Suppressor macrophage (primary cell): ENCODE results near the gene COA8.
"Not testable (repeated sequence)": the region's sequence is repeated elsewhere in the genome, so short reads cannot be mapped to it uniquely, and the experiment has no call there.

Experiments
- DNase-seq, 4 experiments: peaks; one replicate each; pipeline ENCODE4 v3.0.0-alpha.2; 2020 to 2022

Gene COA8

GRCh38 chr14:103576371-103577024 lies 13.7 kb downstream of the COA8 start:
- no peak for DNase-seq

DNA sequence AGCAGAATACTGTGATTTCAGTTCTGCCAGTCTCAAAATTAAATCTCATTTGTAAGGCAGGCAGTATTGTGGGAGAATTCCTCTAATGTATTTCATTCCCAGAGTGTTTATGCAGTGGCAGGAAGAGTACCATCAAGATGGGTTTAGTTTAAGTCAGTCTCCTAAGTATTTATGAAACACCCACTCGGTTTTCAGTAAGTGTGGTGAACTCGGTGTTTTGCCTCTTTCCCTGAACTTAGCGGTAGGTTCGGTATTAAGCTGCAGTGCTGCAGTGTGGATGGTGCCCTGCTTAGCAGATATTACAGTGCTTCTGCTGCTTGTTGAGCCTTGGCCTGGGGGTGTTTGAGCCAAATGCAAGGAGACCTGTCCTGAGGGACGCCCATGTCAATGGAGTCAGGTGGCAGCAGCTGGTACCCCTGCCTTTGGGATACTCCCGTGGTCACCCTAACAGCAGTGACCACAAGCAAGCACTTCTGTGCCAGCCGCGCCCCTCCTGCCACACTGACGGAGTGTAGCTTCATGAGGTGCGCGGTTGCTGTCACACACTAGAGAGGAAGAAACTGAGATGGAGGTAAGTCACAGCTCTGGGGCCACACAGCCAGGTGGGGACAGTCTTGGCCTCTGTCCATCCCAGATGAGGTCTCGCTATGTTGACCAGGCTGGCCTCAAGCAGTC lies 15.8 kb downstream of the COA8 start:
- DNase-seq: no peak

GRCh38 chr14:103581206-103581605 lies 18.4 kb downstream of the COA8 start:
- DNase-seq: no peak

DNA sequence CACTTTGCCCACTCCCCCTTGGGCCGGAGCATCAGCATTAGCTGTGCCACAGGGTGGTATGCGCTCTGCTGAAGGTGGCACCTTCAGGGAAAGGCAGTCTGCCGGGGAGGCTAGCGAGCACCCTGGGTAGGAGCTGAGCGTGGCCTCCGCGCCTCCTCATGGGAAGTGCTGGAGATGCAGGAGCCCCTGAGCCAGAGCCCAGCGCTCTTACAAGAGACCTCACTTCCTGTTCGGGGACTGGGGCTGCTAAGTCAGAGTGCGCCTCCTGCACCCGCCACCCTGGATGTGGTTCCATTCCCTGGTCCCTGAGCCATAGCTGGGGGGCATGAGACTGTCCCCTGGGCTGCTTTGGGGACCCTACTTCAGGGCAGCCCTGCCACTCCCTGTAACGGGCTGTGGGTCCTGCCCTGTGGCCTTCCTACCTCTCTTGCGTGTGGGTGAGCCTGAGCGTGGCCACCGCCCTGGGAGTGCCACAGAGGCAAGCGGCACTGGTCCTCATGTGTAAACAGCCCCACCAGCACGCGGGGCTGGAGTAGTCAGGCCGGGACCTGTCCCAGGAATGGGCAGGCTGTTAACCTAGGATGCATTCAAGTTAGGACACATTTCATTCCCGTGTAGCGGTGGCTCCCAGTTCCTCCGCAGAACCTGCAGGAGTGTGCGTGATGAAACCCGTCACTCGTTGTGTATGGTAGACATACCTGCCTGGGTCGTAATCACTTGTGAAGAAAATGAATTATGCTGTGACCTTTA lies 19.4 kb downstream of the COA8 start:
- DNase-seq: no peak

- no peak for DNase-seq
These were observed 21.7 kb downstream of the COA8 start for GRCh38 chr14:103584326-103584915.

DNA sequence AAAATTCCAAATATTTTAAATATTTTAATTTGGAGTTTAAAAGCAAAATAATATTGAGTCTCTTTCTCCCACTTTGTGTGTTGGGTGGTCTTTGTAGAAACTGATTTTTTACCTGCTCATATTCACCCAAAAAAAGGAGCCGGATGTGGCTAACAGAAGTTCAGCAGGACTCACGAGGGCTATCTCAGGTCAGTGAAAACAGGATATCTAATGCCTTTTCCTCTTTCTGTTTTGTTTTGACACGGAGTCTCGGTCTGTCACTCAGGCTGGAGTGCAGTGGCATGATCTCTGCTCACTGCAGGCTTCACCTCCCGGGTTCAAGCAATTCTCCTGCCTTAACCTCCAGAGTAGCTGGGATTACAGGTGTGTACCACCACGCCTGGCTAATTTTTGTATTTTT lies 30.8 kb downstream of the COA8 start:
- DNase-seq: no peak

DNA sequence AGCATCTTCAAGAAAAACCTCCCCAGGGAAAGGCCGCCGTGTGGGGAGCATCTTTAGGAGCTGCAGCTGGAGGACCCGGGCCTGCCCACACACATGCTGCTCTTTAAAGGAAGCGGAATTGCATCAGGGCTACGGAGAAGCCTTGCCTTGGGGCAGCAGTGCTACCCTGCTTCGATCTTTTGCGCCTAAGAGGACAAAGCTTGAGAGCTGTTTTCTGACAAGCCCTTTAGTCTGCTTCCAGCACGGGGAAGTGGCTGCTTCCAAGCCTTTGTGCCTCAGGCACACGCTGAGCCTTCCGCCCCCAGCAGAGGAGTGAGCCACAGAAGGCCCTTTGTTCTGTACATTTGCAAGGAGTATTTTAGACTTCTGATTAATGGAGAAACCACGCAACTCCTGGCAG lies 31.5 kb downstream of the COA8 start:
- peak in 1 of 4 experiments; percentile 28 for DNase-seq

DNA sequence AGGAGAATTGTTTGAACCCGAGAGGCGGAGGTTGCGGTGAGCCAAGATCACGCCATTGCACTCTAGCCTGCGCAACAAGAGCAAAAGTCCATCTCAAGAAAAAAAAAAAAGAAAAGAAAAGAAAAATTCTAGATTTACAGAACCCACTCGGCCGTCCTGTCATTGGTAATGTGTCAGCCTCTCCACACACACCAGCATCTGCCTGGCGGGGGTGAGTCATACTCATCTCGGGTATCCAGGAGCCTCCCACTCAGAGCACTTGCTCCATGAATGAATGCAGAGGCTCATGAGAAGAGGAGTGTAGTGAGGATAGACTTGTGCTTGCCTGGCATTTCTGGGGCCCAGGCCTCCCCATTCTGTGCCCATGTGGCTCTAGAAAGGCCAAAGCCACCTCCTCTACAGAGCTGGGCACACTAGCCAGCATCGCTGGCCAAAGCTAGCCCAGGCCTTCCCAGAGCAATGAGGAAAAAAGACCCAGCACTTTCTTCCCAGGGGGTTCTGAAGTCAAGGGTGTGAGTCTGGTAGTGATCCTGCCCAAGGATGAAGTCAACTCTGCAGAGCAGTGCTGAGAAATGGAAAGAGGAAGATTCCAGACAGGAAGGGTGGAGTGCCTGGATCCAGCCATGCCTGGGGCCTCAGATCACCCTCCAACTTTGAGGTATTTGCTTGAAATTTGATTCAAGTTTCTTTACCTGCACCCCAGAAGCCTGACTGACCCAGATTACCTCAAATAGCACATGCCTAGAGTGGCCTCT lies 35.0 kb downstream of the COA8 start:
- DNase-seq: peak; percentile 28 to 55 (median 46)

DNA sequence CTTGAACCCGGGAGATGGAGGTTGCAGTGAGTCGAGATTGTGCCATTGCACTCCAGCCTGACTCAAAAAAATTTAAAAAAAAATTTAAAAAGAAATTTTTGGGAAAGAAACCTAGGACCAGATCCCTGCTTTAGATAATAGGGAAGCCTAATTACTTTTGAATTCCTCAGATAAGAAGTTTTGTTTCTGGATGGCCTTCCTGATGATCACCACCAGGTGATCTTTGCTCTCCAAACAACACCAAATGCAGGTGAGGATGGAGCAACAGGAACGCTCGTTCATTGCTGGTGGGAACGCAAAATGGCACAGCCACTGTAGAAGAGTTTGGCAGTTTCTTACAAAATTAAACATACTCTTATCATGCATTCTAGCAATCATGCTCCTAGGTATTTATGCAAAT lies 37.7 kb downstream of the COA8 start:
- no peak for DNase-seq

DNA sequence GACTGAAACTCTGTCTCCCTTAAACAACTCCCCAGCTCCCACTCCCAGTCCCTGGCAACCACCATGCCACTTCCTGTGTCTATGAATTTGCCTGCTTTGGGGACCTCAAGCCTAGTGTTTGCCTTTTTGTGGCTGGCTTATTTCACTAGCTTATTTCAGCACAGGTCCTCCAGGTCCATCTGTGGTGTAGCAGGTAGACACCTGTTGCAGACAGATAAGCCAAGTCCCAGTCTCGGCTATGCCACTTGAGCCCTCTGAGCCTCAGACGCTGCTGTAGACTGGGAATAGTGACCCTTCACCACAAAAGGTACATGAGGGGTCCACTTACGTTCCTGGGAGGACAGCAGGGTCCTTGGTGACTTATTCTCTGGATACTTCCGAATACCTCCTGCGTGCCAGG lies 41.9 kb downstream of the COA8 start:
- no peak for DNase-seq

- peak; percentile 79 to 88 (median 86) for DNase-seq
These were observed 44.4 kb downstream of the COA8 start for GRCh38 chr14:103606963-103607668.

DNA sequence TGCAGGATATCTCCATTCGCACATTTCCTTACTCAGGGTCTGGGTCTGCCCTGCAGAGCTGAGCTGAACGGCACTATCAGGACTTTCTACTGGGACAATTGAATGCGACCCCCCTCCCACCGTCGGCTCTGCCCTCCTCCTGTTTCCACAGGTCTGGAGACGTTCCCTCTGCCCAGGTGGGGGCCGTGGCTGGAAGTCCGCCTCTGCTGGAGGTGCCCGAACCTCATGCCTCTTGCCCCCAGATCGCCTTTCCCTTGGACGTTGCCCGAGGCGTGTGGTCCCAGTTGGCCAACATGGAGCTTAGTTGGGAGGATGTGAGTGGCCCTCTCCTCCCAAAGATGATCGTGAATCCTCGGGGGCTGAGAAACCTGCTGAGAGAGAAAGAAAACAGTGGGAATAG lies 45.1 kb downstream of the COA8 start:
- DNase-seq: no peak

DNA sequence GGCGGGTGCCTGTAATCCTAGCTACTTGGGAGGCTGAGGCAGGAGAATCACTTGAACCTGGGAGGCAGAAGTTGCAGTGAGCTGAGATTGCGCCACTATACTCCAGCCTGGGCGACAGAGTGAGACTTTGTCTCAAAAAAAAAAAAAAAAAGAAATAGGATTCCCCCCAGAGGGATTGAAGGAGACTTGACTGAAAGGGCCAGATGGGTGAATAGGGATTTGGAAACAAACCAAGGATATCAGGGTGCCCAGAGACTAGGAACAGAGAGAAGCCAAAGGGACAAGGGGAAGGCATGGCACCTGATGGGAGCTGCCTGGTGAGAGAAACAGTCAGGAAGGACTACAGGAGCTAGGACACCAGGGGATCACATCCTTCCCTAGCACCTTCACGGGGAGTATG lies 46.3 kb downstream of the COA8 start:
- DNase-seq: not testable (repeated sequence)

DNA sequence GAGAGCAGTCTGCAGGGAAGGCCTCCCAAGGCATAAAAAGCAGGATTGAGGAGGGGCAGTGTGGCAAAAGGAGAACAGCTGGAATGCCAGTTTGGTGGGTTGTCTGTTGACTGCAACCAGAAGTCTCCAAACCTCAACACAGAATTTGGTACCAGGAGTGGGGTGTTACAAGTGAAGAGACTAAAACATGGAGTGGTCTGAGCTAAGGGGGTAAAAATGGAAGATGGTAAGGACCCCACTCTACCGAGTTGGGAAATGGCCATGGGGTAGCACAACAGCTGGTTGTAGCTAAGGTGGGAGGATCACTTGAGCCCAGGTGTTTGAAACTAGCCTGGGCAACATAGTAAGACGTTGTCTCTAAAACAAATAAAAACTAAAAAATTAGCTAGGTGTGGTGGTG lies 48.5 kb downstream of the COA8 start:
- no peak for DNase-seq

DNA sequence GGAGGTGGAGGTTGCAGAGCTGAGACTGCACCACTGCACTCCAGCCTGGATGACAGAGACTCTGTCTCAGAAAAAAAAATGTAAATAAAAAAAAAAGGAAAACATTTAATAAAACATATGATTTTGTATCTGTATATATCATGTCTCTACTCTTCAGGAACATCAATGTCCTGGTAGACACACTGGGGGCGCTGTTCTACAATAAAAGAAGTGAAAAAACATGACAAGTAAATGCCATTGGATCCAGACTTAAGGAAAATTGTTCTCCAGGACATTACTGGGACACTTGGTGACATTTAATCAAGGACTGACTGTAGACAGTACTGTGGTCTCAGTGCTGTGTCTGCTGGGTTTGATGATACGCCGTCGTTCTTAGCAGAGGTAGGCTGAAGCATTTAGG lies 50.8 kb downstream of the COA8 start:
- peak; percentile 20 to 56 (median 40) for DNase-seq

- no peak for DNase-seq
These were observed 54.0 kb downstream of the COA8 start for GRCh38 chr14:103616635-103617300.

- peak in 3 of 4 experiments; percentile 34 to 38 (median 37) for DNase-seq
These were observed 56.3 kb downstream of the COA8 start for GRCh38 chr14:103619057-103619456.

DNA sequence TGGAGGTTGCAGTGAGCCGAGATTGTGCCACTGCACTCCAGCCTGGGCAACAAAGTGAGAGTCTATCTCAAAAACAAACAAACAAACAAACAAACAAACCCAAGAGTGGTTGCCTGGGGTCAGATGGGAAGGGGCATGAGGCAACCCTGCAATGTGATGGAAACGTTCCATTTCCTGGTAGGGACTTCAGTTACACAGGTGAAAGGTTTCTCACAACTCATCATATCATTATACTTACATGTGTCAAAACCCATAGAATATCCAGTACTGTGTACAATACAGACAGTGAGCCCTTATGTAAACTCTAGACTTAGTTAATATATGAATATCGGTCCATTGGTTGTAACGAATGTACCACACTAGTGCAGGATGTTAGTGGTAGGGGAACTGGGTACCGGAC lies 59.1 kb downstream of the COA8 start:
- DNase-seq: no peak

DNA sequence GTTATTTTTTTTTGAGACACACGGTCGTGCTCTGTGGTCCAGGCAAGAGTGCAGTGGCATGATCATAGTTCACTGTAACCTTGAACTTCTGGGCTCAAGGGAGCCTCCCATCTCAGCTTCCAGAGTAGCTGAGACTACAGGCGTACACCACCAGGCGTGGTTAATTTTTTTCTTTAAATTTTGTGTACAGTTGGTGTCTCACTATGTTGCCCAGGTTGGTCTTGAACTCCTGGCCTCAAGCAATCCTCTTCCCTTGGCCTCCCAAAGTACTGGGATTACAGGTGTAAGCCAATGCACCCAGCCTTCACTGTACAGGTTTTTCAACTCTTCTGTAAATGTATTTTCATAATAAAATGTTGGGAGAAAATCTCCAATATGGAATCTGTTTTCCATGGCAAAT lies 60.5 kb downstream of the COA8 start:
- no peak for DNase-seq

GRCh38 chr14:103623883-103624482 lies 61.2 kb downstream of the COA8 start:
- DNase-seq: no peak

GRCh38 chr14:103624860-103625259 lies 62.1 kb downstream of the COA8 start:
- DNase-seq: peak in 3 of 4 experiments; percentile 20 to 35 (median 31)
